ENCODE results near the gene ISCU. TPM values are rescaled to one million over a fixed set of nuclear protein-coding genes. Genes with fewer than 3 reads are reported as not detected.

Gene ISCU
- total and polyA plus RNA-seq, 2 donors (not counting 1 experiment from before 2014, with no cell fraction given): 127 to 313 TPM

GRCh38 chr12:108560752-108561719 lies 1.4 kb upstream of the ISCU start, which contains the start of gene SART3:
TSS of gene SART3 (minus strand) at chr12:108561173. CDS start at chr12:108561154, 19 bp downstream.
- Histone ChIP-seq H3K79me2 (ENCODE audit: control insufficient read depth, insufficient read depth, low read length) (peaks cover 63% of the 10 kb centered on the region), H2AFZ (ENCODE audit: low read length) (peak within 1 kb of the TSS; percentile 90), H3K27me3 (ENCODE audit: control insufficient read depth, insufficient read depth, low read length) (no peaks in the 10 kb centered on the region), H3K9me3 (ENCODE audit: control insufficient read depth, insufficient read depth, low read depth, low read length) (no peaks in the 10 kb centered on the region), H3K36me3 (ENCODE audit: control insufficient read depth, insufficient read depth, low read length) (peaks cover 11% of the 10 kb centered on the region), H3K4me2 (ENCODE audit: extremely low read depth, insufficient read depth, low read length) (peak within 1 kb of the TSS; percentile 99), H3K4me1 (ENCODE audit: control insufficient read depth, extremely low read depth, insufficient read depth, low read length) (peaks cover 15% of the 10 kb centered on the region), H3K27ac (ENCODE audit: insufficient read depth, low read length) (peak within 1 kb of the TSS; percentile 97), H4K20me1 (ENCODE audit: control insufficient read depth, extremely low read depth, insufficient read depth, low read length) (no peaks in the 10 kb centered on the region), H3K4me3 (replicated peaks in 1 of 4; ENCODE audit: control extremely low read depth in 1 of 4, insufficient read depth in 1 of 4, low read depth in 3 of 4, low read length in 4 of 4) (peak within 1 kb of the TSS; percentile 53 to 91 (median 83)), H3K9ac (ENCODE audit: insufficient read depth, low read length) (peak within 1 kb of the TSS; percentile 90)
- no peak for TF ChIP-seq EZH2 (IDR thresholded peaks at IDR 0.05; ENCODE audit: low read length, missing control alignments)
- TF ChIP-seq CTCF (conservative IDR thresholded peaks at IDR 0.05 in 1 of 2, IDR thresholded peaks at IDR 0.05 in 1 of 2; ENCODE audit: low read depth in 1 of 2, low read length in 2 of 2): no peak
- peak; percentile 88 to 91 for DNase-seq (ENCODE audit: low read depth in 2 of 2)

- Histone ChIP-seq H3K4me1 (ENCODE audit: control insufficient read depth, extremely low read depth, insufficient read depth, low read length) (peaks cover 16% of the 10 kb centered on the region), H3K36me3 (ENCODE audit: control insufficient read depth, insufficient read depth, low read length) (peaks cover 17% of the 10 kb centered on the region), H3K9ac (ENCODE audit: insufficient read depth, low read length) (peak overlapping the region; percentile 90), H3K4me2 (ENCODE audit: extremely low read depth, insufficient read depth, low read length) (peak overlapping the region; percentile 99), H4K20me1 (ENCODE audit: control insufficient read depth, extremely low read depth, insufficient read depth, low read length) (no peaks in the 10 kb centered on the region), H3K79me2 (ENCODE audit: control insufficient read depth, insufficient read depth, low read length) (peaks cover 54% of the 10 kb centered on the region), H3K27me3 (ENCODE audit: control insufficient read depth, insufficient read depth, low read length) (no peaks in the 10 kb centered on the region), H2AFZ (ENCODE audit: low read length) (peak overlapping the region; percentile 90), H3K27ac (ENCODE audit: insufficient read depth, low read length) (peak overlapping the region; percentile 97), H3K4me3 (replicated peaks in 1 of 4; ENCODE audit: control extremely low read depth in 1 of 4, insufficient read depth in 1 of 4, low read depth in 3 of 4, low read length in 4 of 4) (peak overlapping the region; percentile 53 to 91 (median 83)), H3K9me3 (ENCODE audit: control insufficient read depth, insufficient read depth, low read depth, low read length) (no peaks in the 10 kb centered on the region)
- DNase-seq (ENCODE audit: low read depth in 2 of 2): peak in 1 of 2 donors; percentile 7
- TF ChIP-seq EZH2 (IDR thresholded peaks at IDR 0.05; ENCODE audit: low read length, missing control alignments): no peak
- TF ChIP-seq CTCF (conservative IDR thresholded peaks at IDR 0.05 in 1 of 2, IDR thresholded peaks at IDR 0.05 in 1 of 2; ENCODE audit: low read depth in 1 of 2, low read length in 2 of 2): no peak
Observed at GRCh38 chr12:108561852-108562347, 496 bp upstream of the ISCU start.

GRCh38 chr12:108563136-108563803 lies 874 bp downstream of the ISCU start:
- H3K79me2 ChIP-seq (ENCODE audit: control insufficient read depth, insufficient read depth, low read length): peaks cover 42% of the 10 kb centered on the region
- TF ChIP-seq EZH2 (IDR thresholded peaks at IDR 0.05; ENCODE audit: low read length, missing control alignments) (no peak), CTCF (conservative IDR thresholded peaks at IDR 0.05 in 1 of 2, IDR thresholded peaks at IDR 0.05 in 1 of 2; ENCODE audit: low read depth in 1 of 2, low read length in 2 of 2) (peak; percentile 91 to 93)
- no peaks in the 10 kb centered on the region for H4K20me1 ChIP-seq (ENCODE audit: control insufficient read depth, extremely low read depth, insufficient read depth, low read length)
- H3K4me1 ChIP-seq (ENCODE audit: control insufficient read depth, extremely low read depth, insufficient read depth, low read length): peaks cover 16% of the 10 kb centered on the region
- peak; percentile 80 to 94 for DNase-seq (ENCODE audit: low read depth in 2 of 2)
- H2AFZ ChIP-seq (ENCODE audit: low read length): no peak overlapping the region
- H3K27me3 ChIP-seq (ENCODE audit: control insufficient read depth, insufficient read depth, low read length): no peaks in the 10 kb centered on the region
- peak overlapping the region; percentile 90 for H3K9ac ChIP-seq (ENCODE audit: insufficient read depth, low read length)
- H3K4me2 ChIP-seq (ENCODE audit: extremely low read depth, insufficient read depth, low read length): peak overlapping the region; percentile 98
- peak overlapping the region; percentile 84 for H3K27ac ChIP-seq (ENCODE audit: insufficient read depth, low read length)
- peak overlapping the region; percentile 80 to 96 (median 86) for H3K4me3 ChIP-seq (replicated peaks in 1 of 4; ENCODE audit: control extremely low read depth in 1 of 4, insufficient read depth in 1 of 4, low read depth in 3 of 4, low read length in 4 of 4)
- H3K36me3 ChIP-seq (ENCODE audit: control insufficient read depth, insufficient read depth, low read length): peaks cover 24% of the 10 kb centered on the region
- no peaks in the 10 kb centered on the region for H3K9me3 ChIP-seq (ENCODE audit: control insufficient read depth, insufficient read depth, low read depth, low read length)

Measured in fibroblast of lung (primary cell).